T-helper 2 cell treated with Interferon-gamma antibody and Interleukin-4, amounts not matched to agents 100 ng/mL and 5 ng/mL, for 36 hours (primary cell): ENCODE data around the gene CCR4. TPM values are rescaled to one million over a fixed set of nuclear protein-coding genes. Genes with fewer than 3 reads are reported as not detected.
"Not testable (repeated sequence)": the region's sequence is repeated elsewhere in the genome, so short reads cannot be mapped to it uniquely, and the experiment has no call there.

Experiments
- intact Hi-C: fragments of 100-400 bp; cut with micrococcal nuclease; formaldehyde crosslinking; loops from one replicate; pipeline ENCODE4 v1.15.1; 2023
- total RNA-seq: library from RNA; stranded (reverse); gene quantifications from 2 replicates; pipeline ENCODE4 v1.2.3, GENCODE V29; 2022

Gene CCR4
- total RNA-seq, 1 donor from 2014 or later = 175 TPM

DNA sequence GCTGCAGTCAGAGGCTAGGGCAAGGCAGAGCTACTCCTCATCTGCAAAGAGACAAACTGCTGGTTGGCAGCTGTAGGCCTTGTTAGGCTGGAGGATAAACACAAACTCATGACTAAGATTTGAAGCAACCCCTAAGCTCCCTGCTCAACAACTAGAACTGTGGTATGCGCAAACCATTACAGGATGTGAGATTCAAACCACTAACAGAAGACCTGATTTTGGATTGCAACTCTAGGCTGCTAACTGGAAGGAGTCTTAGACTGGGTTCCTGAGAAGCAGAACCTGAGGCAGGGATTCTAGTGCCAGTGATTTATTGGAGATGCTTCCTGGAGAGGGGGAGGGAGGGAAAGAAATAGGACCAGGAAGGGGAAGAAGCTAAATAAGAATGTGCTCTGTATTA, 22.5 kb downstream of the CCR4 start:
- intact Hi-C loops = loop anchor here (2.0 kb wide), 2 partner anchors 13 to 19 kb away; no protein-coding TSS in a partner anchor

DNA sequence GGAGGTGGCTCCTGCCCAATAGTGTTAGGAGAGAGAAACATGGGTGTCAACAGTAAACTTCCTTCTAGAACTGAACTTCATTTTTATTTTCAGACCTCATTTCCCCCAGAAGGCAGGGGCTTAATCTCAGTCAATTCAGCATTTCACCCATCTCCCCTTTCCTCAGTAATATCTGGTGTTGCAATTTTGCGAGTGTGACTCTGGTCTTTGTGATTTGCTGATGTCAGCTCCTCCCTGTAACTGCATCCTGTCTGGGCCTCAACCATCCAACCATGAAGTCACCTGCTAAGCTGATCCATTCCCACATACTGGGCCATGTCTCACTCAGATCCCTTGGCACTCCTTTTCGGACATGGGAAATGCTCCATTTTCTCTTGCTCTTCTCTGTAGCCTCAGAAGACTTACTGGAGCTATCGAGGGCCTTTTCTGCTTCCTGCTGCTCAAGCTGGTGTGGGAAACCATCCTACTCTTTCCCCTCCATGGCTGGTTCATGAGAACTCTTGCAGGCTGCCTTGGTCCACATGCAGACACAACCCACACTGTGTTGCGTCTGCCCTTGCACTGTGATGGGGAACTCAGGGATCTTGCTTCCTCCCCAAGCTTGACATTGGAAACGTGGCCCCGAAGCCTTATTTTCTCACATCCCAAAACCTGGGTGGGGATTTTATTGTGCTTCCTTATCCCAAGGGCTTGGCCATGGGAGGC, 24.6 kb downstream of the CCR4 start:
- intact Hi-C loops = loop anchor here (2.0 kb wide), 2 partner anchors 15 to 17 kb away; no protein-coding TSS in a partner anchor

DNA sequence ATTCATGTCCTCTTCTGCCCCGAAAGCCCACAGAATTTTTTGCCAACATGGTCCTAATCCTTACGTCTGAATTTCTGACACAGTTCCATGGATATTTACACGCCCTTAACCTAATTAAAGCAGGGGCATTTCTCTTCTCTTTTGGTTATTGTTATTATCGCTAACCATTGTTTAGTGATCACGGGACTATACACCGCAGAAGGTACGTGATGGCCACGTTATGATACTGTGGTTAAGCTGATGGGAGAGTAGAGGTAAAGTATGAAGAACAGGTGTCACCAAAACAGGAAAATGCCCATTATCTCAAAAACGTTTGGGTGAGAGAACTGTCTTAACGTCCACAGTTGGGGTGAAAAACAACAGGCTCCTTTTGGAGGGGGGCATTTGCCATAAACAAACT, 26.4 kb downstream of the CCR4 start:
- intact Hi-C loops = no loop called here

DNA sequence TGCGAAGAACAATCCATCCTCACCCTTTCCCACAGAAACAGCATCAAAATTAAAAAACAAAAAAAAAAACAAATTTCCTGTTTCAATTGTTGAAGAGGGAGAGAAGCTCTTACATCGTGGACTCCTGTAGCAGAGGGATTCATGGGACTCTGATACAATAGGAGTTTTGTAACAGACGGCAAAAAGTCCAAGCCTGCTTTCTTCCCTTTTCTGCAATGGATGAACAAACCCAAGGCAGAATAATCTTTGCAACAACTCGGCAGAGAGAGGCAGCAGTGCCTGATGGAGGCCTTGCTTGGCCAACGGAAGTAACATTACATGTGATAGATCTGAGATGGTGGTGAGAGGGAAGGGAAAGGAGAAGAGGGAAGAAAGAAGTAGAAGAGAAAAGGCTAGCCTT, 26.9 kb downstream of the CCR4 start:
- intact Hi-C loops = no loop called here

DNA sequence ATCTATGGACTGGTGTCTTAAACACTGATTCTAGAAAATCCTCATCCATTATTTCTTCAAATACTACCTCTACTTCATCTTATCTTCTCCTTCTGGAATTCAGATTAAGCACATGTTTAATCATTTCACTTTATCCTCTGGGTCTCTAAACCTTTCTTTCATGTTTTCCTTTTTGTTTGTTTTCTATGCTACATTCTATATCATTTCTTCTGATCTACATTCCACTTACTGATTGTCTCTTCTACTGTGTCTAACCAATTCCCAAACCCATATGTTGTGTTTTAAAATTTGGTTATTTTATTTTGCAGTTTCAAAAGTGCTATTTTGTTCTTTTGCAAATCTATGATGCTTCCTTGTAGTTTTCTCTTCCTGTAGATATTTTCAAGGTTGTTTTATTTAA, 31.7 kb downstream of the CCR4 start:
- intact Hi-C loops = no loop called here

- intact Hi-C loops = not testable (repeated sequence)
These were observed 33.5 kb downstream of the CCR4 start for GRCh38 chr3:32984918-32985317.

DNA sequence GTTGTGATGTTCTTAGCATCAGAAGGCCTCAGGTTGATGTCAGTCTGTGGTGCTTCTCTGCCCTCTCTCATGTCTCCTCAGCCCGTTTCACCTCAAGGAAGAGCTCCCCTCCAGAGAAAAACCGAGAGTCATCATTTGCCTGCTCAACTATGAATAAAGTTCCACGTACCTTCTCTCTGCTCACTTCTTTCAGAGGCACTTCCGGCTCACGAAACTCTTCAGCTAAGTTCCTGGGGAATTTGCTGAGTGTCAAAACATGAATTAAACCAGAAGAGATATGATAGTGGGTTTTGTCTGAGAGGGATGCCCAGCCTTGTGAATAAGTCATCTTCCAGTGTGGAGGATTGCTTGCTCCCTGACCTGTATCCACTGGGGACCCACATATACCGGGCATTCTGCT, 37.7 kb downstream of the CCR4 start:
- intact Hi-C loops = no loop called here

GRCh38 chr3:32990116-32990515, 38.7 kb downstream of the CCR4 start:
- intact Hi-C loops = loop anchor here (5.0 kb wide), 1 partner anchor 72 kb away; no protein-coding TSS in a partner anchor

DNA sequence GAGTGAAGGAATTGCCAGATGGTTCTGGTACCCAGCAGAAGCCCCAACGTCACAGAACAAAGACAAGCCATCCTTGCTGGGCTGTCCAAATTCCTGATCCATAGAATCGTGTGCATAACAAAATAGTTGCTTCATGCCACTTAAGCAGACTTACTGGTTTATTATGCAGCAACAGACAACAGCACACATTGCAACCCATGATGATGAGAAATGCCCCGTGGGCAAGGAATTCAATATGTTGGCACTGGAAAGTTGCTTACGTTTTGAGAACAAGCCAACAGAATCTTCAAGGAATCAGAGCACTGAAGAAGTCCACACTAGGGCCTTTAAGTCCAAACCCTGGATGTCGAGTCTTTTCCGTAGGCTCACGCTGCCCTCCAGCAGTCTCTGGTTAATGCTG, 40.3 kb downstream of the CCR4 start:
- intact Hi-C loops = loop anchor here (2.0 to 5.0 kb wide), 2 partner anchors 17 to 71 kb away; no protein-coding TSS in a partner anchor

DNA sequence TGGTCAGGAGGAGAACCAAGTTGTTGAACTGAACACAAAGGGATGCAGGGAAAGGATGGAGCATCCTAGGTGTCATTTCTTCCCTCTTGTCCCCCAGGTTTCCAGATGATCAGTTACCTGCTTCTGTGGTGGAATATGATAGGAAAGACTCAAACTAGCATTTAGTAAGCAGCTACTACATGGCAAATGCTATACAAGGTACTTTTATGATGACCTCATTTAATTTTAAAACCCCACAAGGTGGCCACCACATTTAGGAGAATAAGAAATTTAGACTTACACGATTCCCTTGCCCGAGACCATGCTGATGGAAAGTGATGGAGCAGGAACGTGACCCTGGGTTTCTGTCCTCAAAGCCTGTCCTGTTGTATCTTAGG, 40.9 kb downstream of the CCR4 start:
- intact Hi-C loops = loop anchor here (2.0 to 5.0 kb wide), 2 partner anchors 17 to 70 kb away; no protein-coding TSS in a partner anchor

- intact Hi-C loops = loop anchor here (5.0 kb wide), 1 partner anchor 68 kb away; no protein-coding TSS in a partner anchor
These were observed 42.6 kb downstream of the CCR4 start for GRCh38 chr3:32994045-32994444.

GRCh38 chr3:32995098-32995497, 43.7 kb downstream of the CCR4 start:
- intact Hi-C loops = no loop called here

DNA sequence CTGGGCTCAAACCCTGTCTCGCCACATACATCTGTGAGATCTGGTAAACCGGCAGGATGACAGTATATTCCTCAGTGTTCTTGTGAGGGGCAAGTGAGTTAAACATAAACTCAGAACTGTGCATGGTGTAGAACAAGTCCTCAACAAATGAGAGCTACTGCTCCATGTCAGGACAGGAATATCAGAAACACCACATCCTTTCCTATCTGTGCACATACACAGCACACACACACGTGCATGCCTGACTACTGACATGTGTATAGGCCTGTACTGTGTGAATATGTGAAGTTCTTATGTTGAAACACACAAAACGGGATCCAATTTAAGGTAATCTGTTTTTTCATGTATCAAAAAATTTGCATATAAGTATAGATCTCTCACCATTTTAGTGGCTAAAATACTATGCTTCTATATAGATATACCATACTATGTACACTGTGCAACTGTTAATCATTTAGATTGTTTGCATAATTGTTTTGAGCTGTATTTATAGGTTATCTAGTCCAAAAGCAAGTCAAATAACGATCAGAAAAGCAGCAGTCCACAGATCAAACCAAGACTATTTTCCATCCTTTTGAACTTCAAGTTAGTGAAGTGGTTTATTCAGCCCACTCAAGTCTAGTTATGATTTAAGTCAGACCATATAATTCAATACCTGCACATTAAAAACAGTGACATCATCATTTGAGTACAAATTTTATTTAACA, 44.8 kb downstream of the CCR4 start:
- intact Hi-C loops = no loop called here

DNA sequence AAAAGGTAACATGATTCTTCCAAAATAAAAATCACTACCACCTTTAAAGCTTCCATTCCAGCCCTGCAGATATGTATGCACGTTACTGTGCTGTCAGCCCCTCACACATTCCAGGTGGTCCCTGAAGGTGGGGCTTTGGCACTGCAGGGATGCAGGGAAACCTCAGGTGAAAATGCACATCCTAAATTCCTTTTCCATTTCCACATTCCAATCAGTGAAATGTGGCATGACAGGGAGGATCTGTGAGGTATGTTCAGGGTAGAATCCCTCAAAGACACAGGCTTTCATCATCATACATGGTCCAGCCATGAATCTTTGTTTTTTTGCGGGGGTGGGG, 45.3 kb downstream of the CCR4 start:
- intact Hi-C loops = no loop called here

GRCh38 chr3:32998631-32999451, 47.4 kb downstream of the CCR4 start:
- intact Hi-C loops = loop anchor here (1.0 to 2.0 kb wide), 3 partner anchors 9 to 38 kb away; no protein-coding TSS in a partner anchor

DNA sequence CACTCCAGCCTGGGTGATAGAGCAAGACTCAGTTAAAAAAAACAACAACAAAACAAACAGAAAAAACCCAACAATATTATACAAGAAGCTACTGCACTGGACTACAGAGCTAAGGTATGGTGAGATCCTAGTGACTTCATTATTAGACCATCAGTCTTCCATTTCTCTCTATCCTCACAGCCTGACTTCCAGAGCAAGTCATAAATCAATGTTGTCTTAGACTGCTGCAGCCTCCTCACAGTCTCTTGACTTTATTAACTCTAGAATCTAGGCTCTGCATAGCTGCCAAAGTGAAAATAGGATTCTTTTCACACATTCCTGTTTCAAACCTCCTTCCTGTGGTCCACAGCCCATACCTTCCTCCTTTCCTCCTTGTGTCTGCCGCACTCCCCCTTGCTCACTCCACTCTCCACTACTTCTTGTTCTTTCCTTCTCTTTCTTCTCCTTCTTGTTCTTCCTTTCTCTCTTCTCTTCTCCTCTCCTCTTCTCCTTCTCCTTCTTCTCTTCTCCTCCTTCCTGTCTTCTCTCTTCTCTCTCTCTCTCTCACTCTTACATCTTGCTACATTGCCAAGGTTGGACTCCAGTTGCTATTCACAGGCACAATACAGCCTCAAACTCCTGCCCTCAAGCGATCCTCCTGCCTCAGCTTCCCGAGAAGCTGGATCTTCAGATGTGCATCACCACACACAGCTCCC, 49.4 kb downstream of the CCR4 start:
- intact Hi-C loops = no loop called here

DNA sequence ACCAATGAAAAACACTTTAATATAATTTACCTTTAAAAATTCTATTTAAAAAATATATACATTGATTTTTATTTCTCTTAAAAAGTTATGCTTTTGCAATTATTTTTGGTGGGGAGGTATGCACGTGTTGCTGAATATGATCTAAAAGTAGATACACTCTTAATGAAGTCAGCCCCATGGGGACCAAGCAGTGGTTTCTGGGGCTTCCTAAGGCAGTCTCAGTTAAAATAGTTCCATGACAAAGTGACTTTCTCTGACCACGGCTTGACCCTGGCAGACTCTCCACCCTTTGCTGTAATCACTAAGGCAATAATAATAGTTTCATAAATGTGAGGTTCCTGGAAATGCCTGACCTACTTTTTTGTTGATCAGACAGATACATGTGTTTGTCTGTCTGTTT, 50.4 kb downstream of the CCR4 start:
- intact Hi-C loops = no loop called here

GRCh38 chr3:33003308-33003707, 51.9 kb downstream of the CCR4 start:
- intact Hi-C loops = no loop called here

DNA sequence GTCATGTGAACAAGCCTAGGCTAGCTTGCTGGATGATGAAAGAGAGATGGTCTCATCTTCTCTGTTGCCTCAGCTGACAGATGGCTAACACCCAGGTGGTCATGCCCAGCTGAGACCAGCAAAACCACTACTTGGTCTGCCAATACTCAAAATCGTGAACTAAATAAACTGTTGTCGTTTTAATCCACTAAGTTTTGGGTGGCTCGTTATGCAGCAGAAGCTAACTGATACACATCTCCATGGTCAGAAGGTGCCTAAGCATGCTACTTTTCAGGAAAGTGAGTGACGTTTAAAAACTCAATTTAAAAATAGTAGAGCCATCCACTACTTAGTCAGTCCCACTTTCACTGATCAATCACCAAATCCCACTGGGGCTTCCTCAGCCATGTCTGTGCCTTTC, 52.8 kb downstream of the CCR4 start:
- intact Hi-C loops = no loop called here

DNA sequence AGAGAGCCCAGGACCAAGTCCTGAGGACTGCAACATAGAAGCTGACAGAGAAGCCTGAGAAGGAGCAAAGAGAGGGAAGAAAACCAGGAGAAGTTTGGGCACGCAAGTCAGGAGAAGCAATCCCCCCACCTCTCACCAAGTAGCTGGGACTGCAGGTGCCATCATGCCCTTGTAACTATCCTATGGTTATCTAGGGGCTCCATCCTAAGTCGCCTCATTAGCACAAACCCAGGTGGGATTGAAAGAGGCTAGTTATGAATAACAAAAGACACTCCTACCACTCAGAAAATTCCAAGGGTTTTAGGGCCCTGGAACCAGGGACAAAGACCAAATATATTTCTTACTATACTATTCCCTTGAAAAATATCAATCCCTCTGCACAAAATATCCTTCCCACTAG, 53.5 kb downstream of the CCR4 start:
- intact Hi-C loops = no loop called here
